DMS153 (cell line): ENCODE results near the gene USP27X.

Experiments used
- DNase-seq: peaks from one replicate; lab custom pipeline; 2025; lab: John Stamatoyannopoulos, UW

USP27X gene

GRCh38 chrX:49878834-49879655 is at the start of gene USP27X:
Gene USP27X, plus strand, starts transcription at chrX:49879484. Its CDS starts 824 bp downstream, at chrX:49880308.
- DNase-seq = peak; percentile 64

- no peak for DNase-seq
These were observed 40.9 kb upstream of the USP27X start for GRCh38 chrX:49838374-49838773.

GRCh38 chrX:49840679-49841078 is 38.6 kb upstream of the USP27X start:
- DNase-seq = peak; percentile 80

GRCh38 chrX:49842621-49843020 is 36.7 kb upstream of the USP27X start:
- DNase-seq = no peak

- DNase-seq = peak; percentile 75
These were observed 34.7 kb upstream of the USP27X start for GRCh38 chrX:49844611-49845010.

- no peak for DNase-seq
These were observed 33.4 kb upstream of the USP27X start for GRCh38 chrX:49845701-49846403.

GRCh38 chrX:49846522-49846921 is 32.8 kb upstream of the USP27X start:
- no peak for DNase-seq

- DNase-seq = no peak
These were observed 31.0 kb upstream of the USP27X start for GRCh38 chrX:49848275-49848674.

GRCh38 chrX:49850028-49850427 is 29.3 kb upstream of the USP27X start:
- DNase-seq = no peak

- no peak for DNase-seq
These were observed 25.6 kb upstream of the USP27X start for GRCh38 chrX:49853661-49854060.

GRCh38 chrX:49856819-49857218 is 22.5 kb upstream of the USP27X start:
- no peak for DNase-seq

GRCh38 chrX:49858341-49858740 is 20.9 kb upstream of the USP27X start:
- DNase-seq = no peak

GRCh38 chrX:49859491-49859890 is 19.8 kb upstream of the USP27X start:
- DNase-seq = no peak

- DNase-seq = no peak
These were observed 18.3 kb upstream of the USP27X start for GRCh38 chrX:49860867-49861535.

GRCh38 chrX:49862093-49862492 is 17.2 kb upstream of the USP27X start:
- DNase-seq = no peak

- DNase-seq = no peak
These were observed 10.5 kb upstream of the USP27X start for GRCh38 chrX:49868739-49869138.

- no peak for DNase-seq
These were observed 2.5 kb upstream of the USP27X start for GRCh38 chrX:49876750-49877149.

- DNase-seq = no peak
These were observed 1.7 kb upstream of the USP27X start for GRCh38 chrX:49877397-49878101.

- no peak for DNase-seq
These were observed 1.0 kb upstream of the USP27X start for GRCh38 chrX:49878128-49878833.

GRCh38 chrX:49879656-49880277 is 483 bp downstream of the USP27X start:
- DNase-seq = no peak

- DNase-seq = no peak
These were observed 1.4 kb downstream of the USP27X start for GRCh38 chrX:49880668-49881067.
